SIG-M5 (cell line): ENCODE results near the gene SMAD1.
"Not testable (repeated sequence)": the region's sequence is repeated elsewhere in the genome, so short reads cannot be mapped to it uniquely, and the experiment has no call there.

Experiments used
- DNase-seq: peaks from one replicate; lab custom pipeline; 2025; lab: John Stamatoyannopoulos, UW

The SMAD1 gene

DNA sequence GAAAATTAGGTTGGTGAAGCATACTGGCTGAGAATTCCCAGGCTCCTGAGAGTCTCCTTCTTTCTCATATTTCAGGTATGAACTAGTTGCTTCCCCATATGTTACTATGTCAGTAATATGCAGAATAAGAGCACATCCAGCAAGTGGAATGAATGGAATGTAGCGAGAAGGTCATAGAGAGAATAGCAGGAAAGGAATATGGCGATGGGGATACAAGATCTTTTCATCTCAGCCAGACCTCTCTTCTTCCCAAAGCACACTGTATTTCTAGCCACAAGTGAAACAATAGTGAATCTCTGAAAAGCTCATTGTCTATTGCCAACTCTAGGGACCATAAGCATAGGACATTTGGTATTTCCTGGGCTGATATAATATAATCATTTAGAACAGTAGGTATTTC, 82.9 kb downstream of the SMAD1 start:
- DNase-seq: no peak

DNA sequence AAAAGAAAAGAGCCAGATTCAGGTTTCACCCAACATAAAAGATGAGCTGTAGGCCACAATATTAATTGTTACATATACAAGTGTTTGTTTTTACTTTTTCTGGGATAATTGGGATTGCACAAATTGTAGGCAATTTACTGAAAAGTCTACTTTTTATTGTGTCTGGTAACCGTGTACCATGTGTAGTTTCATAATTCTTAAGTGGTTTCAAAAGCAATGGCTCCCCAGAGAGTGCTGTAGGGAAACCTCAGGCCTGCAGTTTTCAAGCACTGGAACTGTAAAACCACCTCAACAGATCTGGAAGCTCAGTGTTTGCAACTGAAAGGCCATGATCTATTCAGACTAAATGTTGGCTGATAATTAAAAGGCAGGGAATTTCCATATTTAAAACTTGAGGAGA, 83.7 kb downstream of the SMAD1 start:
- DNase-seq: no peak

DNA sequence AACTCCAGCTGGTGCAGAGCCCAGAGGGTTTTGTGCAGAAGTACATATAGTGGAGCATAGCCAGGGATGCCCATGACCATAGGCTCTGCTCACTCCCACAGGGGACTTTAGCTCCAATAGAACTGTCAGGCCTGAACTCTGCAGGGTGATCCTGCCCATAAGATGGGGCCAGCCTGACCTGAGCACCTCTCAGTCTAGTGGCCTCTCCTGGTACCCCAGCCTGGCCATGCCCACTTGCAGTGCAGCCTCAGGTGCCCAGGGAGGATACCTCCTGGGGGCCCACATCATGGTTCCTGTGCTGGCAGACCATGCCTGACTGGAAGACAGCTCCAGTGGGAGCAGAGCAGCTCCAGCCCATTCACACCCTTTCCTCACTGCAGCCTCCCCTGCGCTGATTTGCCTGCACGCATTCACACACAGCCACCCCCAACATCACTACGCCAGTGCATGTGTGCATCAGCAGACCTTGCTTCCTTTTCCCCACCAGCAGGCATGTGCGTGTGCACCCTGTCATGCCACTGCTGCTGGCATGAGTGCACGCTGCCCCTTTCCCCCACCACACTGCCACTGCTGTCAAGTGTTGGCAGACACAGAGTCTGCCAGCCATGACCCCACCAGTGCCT, 84.5 kb downstream of the SMAD1 start:
- DNase-seq: no peak

DNA sequence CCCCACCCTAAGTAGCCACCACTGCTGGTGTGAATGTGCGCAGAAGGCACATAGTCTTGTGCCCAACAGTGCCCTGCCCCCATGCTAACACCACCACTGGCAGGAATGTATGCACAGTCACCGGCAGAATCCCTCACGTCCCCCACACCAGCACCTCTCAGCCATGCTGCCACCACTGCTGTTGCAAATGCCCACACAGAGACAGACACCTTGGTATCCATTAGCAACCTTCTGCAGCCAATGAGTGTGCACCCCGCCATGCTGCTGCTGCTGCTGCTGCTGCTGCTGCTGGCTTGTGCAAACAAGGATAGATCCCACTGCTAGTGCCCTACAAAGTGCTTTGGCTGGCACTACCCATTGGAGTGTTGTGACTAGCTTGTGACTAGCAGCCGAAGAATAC, 85.1 kb downstream of the SMAD1 start:
- DNase-seq: no peak

DNA sequence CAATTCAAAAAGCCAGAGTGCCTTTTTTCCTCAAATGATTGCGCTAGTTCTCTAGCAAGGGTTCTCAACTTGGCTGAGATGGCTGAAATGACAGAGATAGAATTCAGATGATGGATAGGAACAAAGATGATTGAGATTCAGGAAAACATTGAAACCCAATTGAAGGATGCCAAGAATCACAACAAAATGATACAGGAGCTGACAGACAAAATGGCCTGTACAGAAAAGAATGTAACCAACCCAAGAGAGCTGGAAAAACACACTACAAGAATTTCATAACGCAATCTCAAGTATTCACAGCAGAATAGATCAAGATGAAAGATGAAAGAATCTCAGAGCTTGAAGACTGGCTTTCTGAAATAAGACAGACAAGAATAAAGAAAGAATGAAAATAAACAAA, 85.9 kb downstream of the SMAD1 start:
- no peak for DNase-seq

DNA sequence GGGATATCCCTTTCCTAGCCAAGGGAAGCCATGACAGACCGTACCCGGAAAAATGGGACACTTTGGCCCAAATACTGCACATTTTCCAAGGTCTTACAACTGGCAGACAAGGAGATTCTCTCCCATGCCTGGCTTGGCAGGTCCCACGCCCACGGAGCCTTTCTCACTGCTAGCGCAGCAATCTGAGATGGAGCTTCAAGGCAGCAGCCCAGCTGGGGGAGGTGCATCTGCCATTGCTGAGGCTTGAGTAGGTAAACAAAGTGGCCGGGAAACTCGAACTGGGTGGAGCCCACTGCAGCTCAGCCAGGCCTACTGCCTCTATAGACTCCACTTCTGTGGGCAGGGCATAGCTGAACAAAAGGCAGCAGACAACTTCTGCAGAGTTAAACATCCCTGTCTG, 92.9 kb downstream of the SMAD1 start:
- DNase-seq: not testable (repeated sequence)

DNA sequence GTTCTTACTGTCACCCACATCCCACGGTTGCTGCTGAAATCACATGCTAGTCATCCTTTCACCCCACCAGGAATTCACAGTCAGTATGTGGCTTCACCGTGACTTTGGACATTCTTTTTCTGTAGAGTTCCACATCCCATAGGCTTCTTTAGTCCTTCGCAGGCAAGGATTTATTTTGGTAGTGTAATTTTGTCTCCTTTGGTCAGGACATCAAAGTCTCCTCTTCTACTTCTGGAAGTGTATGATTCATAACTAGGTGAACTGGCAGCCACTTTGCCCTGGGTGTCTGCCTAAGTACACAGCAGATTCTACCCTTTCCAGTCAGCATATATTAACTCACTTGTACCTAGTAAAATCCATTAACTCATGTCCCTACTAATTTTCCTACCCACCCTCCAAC, 99.3 kb downstream of the SMAD1 start:
- no peak for DNase-seq

DNA sequence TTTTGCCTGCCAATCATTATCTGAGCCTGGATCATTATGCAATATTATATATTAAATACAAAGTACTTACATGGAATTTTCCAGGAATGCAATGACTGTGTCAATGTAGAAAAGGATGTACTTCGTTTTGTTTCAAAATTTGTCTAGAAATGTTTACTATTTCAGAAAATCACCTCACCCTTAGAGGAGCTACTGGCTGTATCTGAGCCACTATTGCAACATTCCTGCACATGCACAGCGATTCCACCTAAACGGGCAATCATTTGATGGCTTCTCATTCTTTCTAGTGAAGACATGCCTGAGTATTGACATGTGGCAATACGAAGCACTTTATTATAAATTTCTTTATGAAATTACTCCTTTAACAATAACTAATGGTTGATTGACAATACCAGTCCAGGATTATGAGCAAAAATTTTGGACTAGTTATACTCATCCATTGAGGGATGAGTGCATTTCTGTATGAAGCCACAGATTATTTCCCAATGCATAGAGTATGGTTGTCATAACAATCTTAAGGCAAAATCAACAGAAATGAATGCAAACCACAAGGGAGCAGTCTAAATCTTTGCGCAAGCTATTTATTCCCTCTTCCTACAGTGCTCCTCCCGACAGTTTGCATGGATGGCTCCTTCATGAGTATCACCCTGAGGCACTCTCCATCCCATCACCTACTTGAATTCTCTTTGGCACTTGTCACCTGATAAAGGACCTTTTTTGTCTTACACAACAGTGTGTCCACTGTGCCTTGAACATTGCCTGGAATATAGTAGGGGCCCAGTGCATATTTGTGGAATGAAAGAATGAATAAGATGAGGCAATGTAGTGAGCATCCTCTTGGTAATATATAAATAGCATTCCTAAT, 101.8 kb downstream of the SMAD1 start:
- no peak for DNase-seq

DNA sequence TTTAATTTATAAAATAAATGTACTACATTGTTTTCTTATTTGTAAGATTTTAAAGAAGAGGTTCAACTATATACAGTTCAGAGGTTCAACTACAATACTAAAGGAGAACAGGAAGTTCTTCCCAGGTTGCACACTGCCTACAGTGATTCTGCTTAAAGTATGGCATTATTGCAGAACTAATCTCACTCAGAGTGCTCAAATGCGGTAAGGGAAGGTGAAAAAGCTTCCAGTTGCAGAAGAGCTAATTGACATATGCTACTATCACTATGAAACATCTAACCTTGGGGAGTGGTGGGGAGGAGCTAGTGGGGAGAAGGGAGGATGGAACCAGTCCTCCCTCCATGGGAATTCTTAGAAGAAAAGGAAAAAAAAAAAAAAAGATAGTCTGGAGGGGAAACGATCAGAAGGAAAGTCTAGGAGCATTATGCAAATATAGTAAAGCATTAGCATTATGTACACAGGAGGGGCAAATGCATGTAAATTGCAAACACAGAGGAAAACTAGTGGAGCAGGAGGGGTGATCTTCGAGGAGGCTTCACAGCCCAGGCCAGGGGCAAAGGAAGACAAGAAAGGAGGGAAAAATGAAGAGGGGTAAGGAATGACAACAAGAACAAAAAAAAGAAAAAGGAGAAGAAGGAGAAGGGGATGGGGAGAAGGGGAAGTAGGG, 105.6 kb downstream of the SMAD1 start:
- DNase-seq: no peak

DNA sequence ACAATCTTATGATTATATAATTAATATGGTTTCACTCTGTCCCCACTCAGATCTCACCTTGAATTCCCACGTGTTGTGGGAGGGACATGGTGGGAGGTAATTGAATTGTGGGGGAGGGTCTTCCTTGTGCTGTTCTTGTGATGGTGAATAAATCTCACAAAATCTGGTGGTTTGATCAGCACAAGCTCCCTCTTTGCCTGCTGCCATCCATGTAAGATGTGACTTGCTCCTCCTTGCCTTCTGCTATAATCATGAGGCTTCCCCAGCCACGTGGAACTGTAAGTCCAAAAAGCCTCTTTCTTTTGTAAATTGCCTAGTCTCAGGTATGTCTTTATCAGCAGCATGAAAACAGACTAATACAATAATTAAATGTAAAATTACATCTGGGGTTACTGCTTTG, 107.7 kb downstream of the SMAD1 start:
- not testable (repeated sequence) for DNase-seq

DNA sequence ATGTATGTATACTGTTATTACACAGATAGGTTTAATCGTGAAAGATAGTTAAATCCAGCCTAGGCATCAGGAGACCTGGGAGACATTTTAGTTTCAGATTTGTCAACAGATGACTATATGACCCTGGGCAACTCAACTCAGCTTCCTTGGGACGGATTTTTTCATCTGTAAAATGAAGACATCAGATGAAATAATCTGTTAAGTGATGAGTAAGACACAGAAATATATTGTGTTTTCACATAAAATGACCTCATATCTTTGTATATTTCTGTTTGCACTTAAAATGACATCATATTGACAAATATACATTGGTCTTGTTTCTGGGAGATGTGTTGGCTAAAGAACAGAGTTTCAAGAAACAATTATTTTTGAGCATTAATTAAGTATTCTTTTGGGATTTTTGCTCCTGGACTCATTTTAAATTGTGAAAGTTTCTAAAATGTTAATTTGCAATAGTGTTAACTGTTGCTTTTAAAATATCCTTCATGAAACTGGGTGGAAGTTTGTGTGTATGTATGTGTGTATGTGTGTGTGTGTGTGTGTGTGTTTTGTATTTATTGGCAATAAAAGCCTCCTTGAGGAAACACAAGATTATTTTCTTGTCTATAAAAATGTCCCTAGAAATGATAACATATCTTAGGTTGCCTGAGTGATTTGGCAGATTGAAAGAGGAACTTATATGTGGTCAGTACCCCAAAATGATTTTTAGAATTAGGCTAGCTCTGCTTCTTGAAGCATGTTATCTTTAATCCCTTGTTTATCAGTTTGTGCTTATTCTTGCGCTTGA, 108.5 kb downstream of the SMAD1 start:
- no peak for DNase-seq

DNA sequence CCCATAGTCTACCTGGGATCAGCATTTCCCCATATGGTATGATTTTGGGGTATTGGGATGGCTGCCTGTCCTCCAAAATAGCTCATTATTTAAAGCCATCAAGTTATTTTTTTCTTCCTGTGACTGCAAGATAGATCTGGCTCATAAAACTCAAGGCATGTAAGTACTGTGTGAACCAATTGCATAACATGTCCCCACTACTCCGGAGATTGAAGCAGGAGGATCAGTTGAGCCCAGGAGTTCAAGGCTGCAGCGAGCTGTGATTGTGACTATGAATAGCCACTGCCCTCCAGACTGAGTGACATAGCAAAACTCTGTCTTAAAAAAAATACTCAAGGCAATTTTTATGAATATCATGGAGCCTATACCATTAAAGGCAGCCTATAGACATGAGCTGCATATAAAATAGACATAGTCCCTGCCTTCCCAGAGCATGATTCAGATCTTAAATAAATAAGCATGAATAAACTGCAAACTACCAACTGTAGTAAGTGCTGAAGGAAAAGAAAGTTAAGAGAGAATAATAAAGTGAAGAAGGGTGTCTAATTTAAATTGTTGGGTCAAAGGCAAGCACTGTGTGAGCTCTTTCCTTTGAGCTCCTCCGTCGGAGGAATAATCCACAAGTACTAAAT, 120.6 kb downstream of the SMAD1 start:
- DNase-seq: no peak

DNA sequence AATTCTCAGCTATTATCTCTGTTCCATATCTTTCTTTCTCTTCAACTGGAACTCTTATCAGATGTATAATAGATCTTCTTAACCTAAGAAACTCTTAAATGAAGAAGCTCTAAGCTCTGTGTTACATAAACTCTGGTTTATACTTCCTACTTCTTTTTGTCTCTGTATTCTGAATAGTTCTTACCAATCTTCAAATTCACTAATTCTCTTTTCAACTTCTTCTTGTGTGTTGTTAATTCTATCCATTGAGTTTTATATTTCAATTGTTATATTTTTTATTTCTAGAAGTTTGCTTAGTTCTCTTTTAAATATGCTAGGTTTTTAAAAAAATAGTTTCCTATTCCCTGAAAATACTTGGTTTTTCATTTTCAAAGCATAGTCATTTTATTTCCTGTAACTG, 124.3 kb downstream of the SMAD1 start:
- no peak for DNase-seq
